Neural cell (in vitro differentiated cells): ENCODE results near the gene ARHGEF7.

Experiments
- CTCF ChIP-seq: fragments of 450-650 bp; IDR thresholded peaks from 2 replicates; pipeline ENCODE4 v1.5.1; 2014; ENCODE audit warnings: antibody characterized with exemption, mild to moderate bottlenecking, moderate library complexity; ENCODE audit not compliant: poor library complexity, severe bottlenecking
- EZH2 ChIP-seq: fragments of 200-600, 300-800 bp; shearing (Covaris generic), sonication (generic); IDR thresholded peaks from 2 replicates; pipeline ENCODE4 v1.6.1; 2014; ENCODE audit warnings: antibody characterized with exemption, low read length, borderline replicate concordance, mild to moderate bottlenecking; ENCODE audit not compliant: insufficient read depth, poor library complexity, severe bottlenecking
- REST ChIP-seq: IDR thresholded peaks from 2 replicates; pipeline ENCODE4 v1.6.1; 2012; ENCODE audit warnings: borderline replicate concordance

- TF ChIP-seq CTCF (no peak), REST (no peak), EZH2 (no peak)
Observed at GRCh38 chr13:111339366-111340143, 224.4 kb downstream of the ARHGEF7 start.
